ENCODE measurements around the gene PPP1R13B.

Gene PPP1R13B

DNA sequence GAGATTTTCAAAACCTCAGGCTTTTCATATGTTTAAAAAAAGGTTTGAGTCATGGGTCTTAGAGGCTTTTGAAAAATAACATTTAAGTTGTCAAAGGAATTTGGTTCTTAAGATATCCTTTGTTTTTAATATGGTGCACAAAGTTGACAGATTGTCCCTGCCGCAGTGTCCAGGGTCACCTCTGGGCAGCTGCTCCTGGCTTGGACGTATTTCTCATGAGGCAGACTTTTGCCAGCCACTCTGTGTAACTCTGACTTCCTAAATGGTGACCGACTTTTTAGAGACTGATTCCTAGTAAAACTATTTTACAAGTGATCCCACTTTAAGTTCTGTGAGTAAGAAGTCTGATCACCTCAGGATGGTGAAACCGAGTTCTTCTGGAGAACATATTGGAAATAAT, 159.7 kb downstream of the PPP1R13B start:
- TF ChIP-seq POLR2A (IDR thresholded peaks at IDR 0.05; ENCODE audit: extremely low read depth, insufficient read length): no peak
- no peak for TF ChIP-seq MYC (IDR thresholded peaks at IDR 0.05; ENCODE audit: low read depth, low read length)
- TF ChIP-seq, protein P1, sequence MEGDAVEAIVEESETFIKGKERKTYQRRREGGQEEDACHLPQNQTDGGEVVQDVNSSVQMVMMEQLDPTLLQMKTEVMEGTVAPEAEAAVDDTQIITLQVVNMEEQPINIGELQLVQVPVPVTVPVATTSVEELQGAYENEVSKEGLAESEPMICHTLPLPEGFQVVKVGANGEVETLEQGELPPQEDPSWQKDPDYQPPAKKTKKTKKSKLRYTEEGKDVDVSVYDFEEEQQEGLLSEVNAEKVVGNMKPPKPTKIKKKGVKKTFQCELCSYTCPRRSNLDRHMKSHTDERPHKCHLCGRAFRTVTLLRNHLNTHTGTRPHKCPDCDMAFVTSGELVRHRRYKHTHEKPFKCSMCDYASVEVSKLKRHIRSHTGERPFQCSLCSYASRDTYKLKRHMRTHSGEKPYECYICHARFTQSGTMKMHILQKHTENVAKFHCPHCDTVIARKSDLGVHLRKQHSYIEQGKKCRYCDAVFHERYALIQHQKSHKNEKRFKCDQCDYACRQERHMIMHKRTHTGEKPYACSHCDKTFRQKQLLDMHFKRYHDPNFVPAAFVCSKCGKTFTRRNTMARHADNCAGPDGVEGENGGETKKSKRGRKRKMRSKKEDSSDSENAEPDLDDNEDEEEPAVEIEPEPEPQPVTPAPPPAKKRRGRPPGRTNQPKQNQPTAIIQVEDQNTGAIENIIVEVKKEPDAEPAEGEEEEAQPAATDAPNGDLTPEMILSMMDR (IDR thresholded peaks at IDR 0.05; ENCODE audit: low read depth, low read length): no peak
- no peak for DNase-seq (ENCODE audit: low read depth)
- no peak overlapping the region for H3K4me3 ChIP-seq (ENCODE audit: low read depth, low read length)

DNA sequence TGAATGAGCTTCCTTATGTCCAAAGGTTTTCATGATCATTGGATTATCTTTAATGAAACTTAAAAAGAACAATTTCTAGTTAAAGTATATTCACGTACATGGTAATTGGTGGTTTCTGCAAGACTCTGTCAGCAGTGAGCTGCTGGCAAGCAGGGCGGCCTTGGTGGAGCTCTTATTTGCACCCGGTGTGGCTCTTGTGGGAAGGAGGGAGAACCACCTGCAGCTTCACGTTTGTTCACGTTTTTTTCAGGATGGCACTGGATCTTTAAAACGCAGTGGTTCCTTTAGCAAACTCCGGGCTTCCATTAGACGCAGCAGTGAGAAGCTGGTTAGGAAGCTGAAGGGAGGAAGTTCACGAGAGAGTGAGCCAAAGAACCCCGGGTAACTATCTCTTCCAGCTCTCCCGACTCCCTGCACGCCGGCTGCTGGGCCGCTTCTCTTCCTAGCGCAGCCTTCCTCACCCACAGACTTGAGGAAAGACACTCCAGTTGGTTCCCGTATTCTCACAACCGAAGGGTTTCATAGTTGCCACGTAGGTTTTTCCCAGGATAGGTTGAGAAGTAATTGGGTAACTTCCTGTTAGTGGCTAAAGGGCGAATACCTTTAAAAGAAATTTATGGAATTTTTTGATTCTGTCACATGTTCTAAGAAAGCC, 160.4 kb downstream of the PPP1R13B start:
- no peak overlapping the region for H3K4me3 ChIP-seq (ENCODE audit: low read depth, low read length)

DNA sequence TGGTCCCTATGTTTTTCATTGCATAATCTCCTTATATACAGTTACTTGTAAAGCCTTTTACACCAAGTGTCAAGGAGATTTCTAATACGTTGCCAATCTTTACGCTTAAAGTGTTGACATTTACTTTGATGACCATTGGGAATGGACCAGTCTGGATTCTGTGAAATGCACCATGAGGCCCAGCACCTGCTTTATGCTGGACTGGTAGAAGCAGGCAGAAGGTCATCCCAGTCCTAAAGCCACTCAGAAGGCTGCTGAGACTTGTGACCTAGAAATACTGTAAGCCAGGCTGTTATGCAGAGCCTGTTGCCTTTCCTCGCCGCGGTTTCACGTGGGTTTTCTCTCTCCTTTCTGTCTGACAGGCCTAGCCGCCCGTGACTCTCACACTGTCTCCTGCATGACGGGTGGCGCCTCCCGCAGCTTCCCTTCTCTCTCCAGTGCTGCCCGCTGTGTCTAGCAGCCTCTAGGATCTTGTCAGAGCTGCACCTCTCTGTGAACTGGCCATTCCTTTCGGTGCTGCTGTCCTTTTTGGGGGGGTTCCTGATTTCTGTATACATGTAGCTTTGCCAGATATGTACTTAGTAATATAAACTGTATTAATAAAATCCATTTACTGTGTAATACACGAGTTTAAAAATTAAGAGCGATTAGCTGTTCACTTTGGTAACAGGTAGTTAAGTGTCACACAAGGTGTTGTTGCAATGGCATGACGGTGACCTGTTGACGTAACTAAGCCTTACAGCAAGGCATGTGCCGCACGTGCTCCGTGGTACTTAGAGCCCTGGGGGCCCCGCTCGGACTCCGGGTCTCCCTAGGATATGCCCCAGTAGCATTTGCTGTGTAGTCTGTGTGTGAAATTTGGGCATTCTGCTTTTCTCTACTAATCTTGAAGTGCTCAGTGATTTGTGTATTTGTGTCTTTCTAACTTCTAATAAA, 161.8 kb downstream of the PPP1R13B start:
- H3K4me3 ChIP-seq (ENCODE audit: low read depth, low read length): no peak overlapping the region
- TF ChIP-seq, protein P2, sequence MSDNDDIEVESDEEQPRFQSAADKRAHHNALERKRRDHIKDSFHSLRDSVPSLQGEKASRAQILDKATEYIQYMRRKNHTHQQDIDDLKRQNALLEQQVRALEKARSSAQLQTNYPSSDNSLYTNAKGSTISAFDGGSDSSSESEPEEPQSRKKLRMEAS (IDR thresholded peaks at IDR 0.05; ENCODE audit: low read depth, low read length): no peak
- no peak for TF ChIP-seq POLR2A (IDR thresholded peaks at IDR 0.05; ENCODE audit: extremely low read depth, insufficient read length)
- TF ChIP-seq MYC (IDR thresholded peaks at IDR 0.05; ENCODE audit: low read depth, low read length): no peak
- TF ChIP-seq, protein P1 (IDR thresholded peaks at IDR 0.05; ENCODE audit: low read depth, low read length): no peak
- DNase-seq (ENCODE audit: low read depth): no peak

More for the DNA sequence above, 160.4 kb downstream of the PPP1R13B start:
- DNase-seq (ENCODE audit: low read depth): no peak
- TF ChIP-seq, protein P2 (IDR thresholded peaks at IDR 0.05; ENCODE audit: low read depth, low read length): no peak
- TF ChIP-seq, protein P1 (IDR thresholded peaks at IDR 0.05; ENCODE audit: low read depth, low read length): no peak
- TF ChIP-seq POLR2A (IDR thresholded peaks at IDR 0.05; ENCODE audit: extremely low read depth, insufficient read length) (no peak), MYC (IDR thresholded peaks at IDR 0.05; ENCODE audit: low read depth, low read length) (no peak)

DNA sequence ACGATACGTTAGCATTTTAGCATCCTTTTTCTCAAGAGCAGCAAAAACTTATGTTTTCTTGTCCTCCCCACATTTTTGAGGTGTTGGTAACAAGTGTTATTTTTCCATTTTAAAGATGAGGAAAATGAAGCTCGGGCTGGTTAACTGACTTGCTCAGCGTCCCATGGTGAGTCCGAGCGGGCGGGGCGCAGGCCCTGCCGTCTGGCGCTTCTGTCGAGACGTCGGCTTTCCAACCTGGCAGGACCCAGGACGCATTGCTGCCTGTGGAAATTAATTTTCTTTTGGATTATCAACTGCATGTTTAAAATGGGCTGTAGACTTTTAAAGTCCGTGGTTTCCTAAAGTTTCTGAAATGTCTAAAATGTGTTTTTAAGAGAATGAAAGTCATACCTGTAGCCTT, 162.5 kb downstream of the PPP1R13B start:
- no peak overlapping the region for H3K4me3 ChIP-seq (ENCODE audit: low read depth, low read length)
- DNase-seq (ENCODE audit: low read depth): no peak
- no peak for TF ChIP-seq POLR2A (IDR thresholded peaks at IDR 0.05; ENCODE audit: extremely low read depth, insufficient read length)
- no peak for TF ChIP-seq MYC (IDR thresholded peaks at IDR 0.05; ENCODE audit: low read depth, low read length)

DNA sequence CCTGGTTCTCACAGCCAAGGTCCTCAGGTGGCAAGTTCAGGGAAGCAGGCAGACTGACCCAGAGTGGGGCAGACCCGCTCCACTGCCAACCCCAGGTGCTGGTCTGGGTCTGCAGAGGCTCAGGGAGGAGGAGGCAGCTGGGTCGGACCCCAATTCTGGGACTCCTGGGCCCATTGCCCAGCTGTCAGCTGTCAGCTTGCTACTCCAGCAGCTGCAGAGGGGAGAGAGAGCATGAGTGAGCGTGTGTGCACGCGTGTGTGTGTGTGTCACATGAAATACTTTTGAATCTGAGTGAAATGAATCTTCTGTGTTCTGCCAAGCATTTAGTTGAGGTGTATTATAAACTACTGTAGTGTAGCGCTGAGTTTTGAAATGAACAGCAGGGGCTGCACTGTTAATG, 162.9 kb downstream of the PPP1R13B start:
- no peak for DNase-seq (ENCODE audit: low read depth)
- no peak for TF ChIP-seq MYC (IDR thresholded peaks at IDR 0.05; ENCODE audit: low read depth, low read length)
- TF ChIP-seq, protein P2 (IDR thresholded peaks at IDR 0.05; ENCODE audit: low read depth, low read length): no peak
- TF ChIP-seq POLR2A (IDR thresholded peaks at IDR 0.05; ENCODE audit: extremely low read depth, insufficient read length): no peak
- TF ChIP-seq, protein P1 (IDR thresholded peaks at IDR 0.05; ENCODE audit: low read depth, low read length): no peak

More for the DNA sequence above, 162.9 kb downstream of the PPP1R13B start:
- no peak overlapping the region for H3K4me3 ChIP-seq (ENCODE audit: low read depth, low read length)

Measured in NB4 (cell line).